Fibroblast of pulmonary artery (primary cell): Measurements from ENCODE around the gene CRHR1.

Source experiments
- DNase-seq: peaks from one replicate; pipeline ENCODE4 v3.0.0-alpha.2; 2010; ENCODE audit warnings: low read depth
- H3K4me3 ChIP-seq: replicated peaks from 2 replicates; pipeline ENCODE4 v1.5.1; 2011; ENCODE audit warnings: low read depth, mild to moderate bottlenecking, control low read depth, low read length, moderate library complexity
- TF ChIP-seq, protein P1 (sequence below): IDR thresholded peaks from 2 replicates; pipeline ENCODE4 v1.5.1; 2011; ENCODE audit warnings: mild to moderate bottlenecking, control low read depth, low read length, inconsistent platforms; ENCODE audit errors: missing control alignments

The CRHR1 gene

GRCh38 chr17:45847101-45847500 lies 63.0 kb downstream of the CRHR1 start:
- DNase-seq, result no peak
- H3K4me3 ChIP-seq, result no peak overlapping the region
- TF ChIP-seq, protein P1, sequence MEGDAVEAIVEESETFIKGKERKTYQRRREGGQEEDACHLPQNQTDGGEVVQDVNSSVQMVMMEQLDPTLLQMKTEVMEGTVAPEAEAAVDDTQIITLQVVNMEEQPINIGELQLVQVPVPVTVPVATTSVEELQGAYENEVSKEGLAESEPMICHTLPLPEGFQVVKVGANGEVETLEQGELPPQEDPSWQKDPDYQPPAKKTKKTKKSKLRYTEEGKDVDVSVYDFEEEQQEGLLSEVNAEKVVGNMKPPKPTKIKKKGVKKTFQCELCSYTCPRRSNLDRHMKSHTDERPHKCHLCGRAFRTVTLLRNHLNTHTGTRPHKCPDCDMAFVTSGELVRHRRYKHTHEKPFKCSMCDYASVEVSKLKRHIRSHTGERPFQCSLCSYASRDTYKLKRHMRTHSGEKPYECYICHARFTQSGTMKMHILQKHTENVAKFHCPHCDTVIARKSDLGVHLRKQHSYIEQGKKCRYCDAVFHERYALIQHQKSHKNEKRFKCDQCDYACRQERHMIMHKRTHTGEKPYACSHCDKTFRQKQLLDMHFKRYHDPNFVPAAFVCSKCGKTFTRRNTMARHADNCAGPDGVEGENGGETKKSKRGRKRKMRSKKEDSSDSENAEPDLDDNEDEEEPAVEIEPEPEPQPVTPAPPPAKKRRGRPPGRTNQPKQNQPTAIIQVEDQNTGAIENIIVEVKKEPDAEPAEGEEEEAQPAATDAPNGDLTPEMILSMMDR, result no peak

DNA sequence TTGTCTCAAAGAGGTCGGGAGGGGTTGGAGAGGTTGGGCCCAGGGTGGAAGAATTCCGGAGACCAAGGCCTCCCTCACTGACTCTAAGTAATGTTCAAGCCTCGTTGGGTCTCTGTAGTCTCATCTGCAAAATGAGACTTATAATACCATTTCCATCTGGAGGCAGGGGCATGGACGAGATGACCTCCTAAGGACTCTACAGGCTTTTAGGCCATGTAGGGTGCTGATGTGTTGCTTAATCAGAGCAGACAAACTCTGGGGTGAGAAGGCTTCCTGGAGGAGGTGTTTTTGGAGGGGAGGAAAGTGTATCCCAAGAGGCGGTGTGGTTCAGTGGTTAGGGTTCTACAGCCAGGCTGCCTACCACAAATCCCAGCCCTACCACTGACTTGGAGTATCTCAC lies 63.6 kb downstream of the CRHR1 start:
- TF ChIP-seq, protein P1, result no peak
- H3K4me3 ChIP-seq, result no peak overlapping the region
- no peak for DNase-seq

GRCh38 chr17:45848405-45848804 lies 64.3 kb downstream of the CRHR1 start:
- no peak for DNase-seq
- no peak overlapping the region for H3K4me3 ChIP-seq
- TF ChIP-seq, protein P1, result no peak

GRCh38 chr17:45848868-45849535 lies 64.9 kb downstream of the CRHR1 start:
- H3K4me3 ChIP-seq, result no peak overlapping the region
- TF ChIP-seq, protein P1, result no peak
- no peak for DNase-seq

DNA sequence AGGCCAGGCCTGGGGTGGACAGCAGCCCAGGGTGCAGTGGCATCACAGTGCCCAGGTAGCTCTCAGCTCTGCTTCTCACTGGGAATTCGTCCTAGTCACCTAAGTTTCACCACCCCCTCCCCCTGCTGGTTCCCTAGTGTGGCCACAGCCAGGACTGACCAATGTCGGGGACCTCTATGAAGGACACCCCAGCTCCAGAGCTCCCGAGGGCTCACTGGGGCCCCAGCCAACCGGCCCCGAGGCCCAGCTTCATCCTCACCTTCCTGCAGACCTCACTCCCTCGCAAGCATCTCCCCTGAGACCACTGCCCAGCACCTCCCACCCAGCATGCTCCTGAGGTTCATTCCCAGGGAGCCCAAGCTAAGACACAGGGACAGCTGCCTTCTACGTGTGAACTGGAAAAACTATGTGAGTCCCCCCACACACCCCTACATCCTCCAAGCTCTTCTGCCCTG lies 65.4 kb downstream of the CRHR1 start:
- no peak for DNase-seq
- TF ChIP-seq, protein P1, result no peak
- H3K4me3 ChIP-seq, result no peak overlapping the region

- TF ChIP-seq, protein P1, result no peak
- no peak for DNase-seq
- H3K4me3 ChIP-seq, result no peak overlapping the region
Measured at GRCh38 chr17:45850011-45850410, 65.9 kb downstream of the CRHR1 start.

DNA sequence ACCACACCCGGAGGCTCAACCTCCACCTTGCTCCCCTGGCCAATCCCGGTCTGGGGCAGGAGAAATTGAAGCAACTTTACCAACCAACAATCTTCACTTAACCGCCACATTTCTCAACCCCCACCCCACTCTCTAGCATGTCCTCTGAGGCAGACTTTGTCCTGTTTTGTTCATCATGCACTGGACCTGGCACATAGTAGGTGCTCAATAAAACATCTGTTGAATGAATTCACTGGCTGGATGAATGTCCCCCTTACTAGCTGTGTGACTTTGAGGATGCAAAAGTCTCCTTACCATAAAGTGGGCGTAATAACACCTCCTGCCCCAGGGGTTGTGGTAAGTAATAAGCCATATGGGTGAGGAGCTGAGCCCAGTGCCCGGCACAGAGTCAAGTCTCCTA lies 66.3 kb downstream of the CRHR1 start:
- no peak for DNase-seq
- TF ChIP-seq, protein P1, result no peak
- no peak overlapping the region for H3K4me3 ChIP-seq
